HG02973 (cell line): ENCODE results near the gene DIPK1A.

Experiments used
- ATAC-seq: cut with Tn5 transposase; IDR thresholded peaks from one replicate; pipeline ENCODE4 v1.9.1; 2021; ENCODE audit warnings: moderate library complexity; ENCODE audit not compliant: unreplicated experiment

Gene DIPK1A

GRCh38 chr1:92843429-92844352 lies 117.6 kb downstream of the DIPK1A start:
- no peak for ATAC-seq

GRCh38 chr1:92843046-92843423 lies 118.2 kb downstream of the DIPK1A start:
- ATAC-seq = no peak

- no peak for ATAC-seq
These were observed 118.9 kb downstream of the DIPK1A start for GRCh38 chr1:92842082-92843045.

GRCh38 chr1:92840600-92840999 lies 120.7 kb downstream of the DIPK1A start:
- ATAC-seq = no peak

GRCh38 chr1:92839442-92839841 lies 121.8 kb downstream of the DIPK1A start:
- no peak for ATAC-seq

GRCh38 chr1:92838519-92838918 lies 122.7 kb downstream of the DIPK1A start:
- no peak for ATAC-seq

GRCh38 chr1:92837062-92837461 lies 124.2 kb downstream of the DIPK1A start:
- ATAC-seq = no peak

- no peak for ATAC-seq
These were observed 126.6 kb downstream of the DIPK1A start for GRCh38 chr1:92834617-92835016.

GRCh38 chr1:92833840-92834239 lies 127.4 kb downstream of the DIPK1A start:
- no peak for ATAC-seq

- no peak for ATAC-seq
These were observed 128.6 kb downstream of the DIPK1A start for GRCh38 chr1:92832537-92833114.

- peak; percentile 84 for ATAC-seq
These were observed 129.3 kb downstream of the DIPK1A start, which contains the start of gene RPL5 for GRCh38 chr1:92831762-92832536. TSS of gene RPL5 (plus strand) at chr1:92832040. CDS start at chr1:92832115, 75 bp downstream.

GRCh38 chr1:92831368-92831761 lies 129.9 kb downstream of the DIPK1A start:
- no peak for ATAC-seq

- ATAC-seq = no peak
These were observed 134.5 kb downstream of the DIPK1A start for GRCh38 chr1:92826792-92827191.

GRCh38 chr1:92822879-92823278 lies 138.4 kb downstream of the DIPK1A start:
- no peak for ATAC-seq

- no peak for ATAC-seq
These were observed 140.7 kb downstream of the DIPK1A start for GRCh38 chr1:92820551-92820950.

GRCh38 chr1:92820024-92820423 lies 141.2 kb downstream of the DIPK1A start:
- ATAC-seq = no peak

GRCh38 chr1:92817986-92818764 lies 143.1 kb downstream of the DIPK1A start:
- ATAC-seq = peak; percentile 84

- no peak for ATAC-seq
These were observed 144.0 kb downstream of the DIPK1A start for GRCh38 chr1:92817137-92817697.

- no peak for ATAC-seq
These were observed 144.5 kb downstream of the DIPK1A start for GRCh38 chr1:92816732-92817131.
